Measurements from ENCODE around the gene MCHR2.

Gene MCHR2

DNA sequence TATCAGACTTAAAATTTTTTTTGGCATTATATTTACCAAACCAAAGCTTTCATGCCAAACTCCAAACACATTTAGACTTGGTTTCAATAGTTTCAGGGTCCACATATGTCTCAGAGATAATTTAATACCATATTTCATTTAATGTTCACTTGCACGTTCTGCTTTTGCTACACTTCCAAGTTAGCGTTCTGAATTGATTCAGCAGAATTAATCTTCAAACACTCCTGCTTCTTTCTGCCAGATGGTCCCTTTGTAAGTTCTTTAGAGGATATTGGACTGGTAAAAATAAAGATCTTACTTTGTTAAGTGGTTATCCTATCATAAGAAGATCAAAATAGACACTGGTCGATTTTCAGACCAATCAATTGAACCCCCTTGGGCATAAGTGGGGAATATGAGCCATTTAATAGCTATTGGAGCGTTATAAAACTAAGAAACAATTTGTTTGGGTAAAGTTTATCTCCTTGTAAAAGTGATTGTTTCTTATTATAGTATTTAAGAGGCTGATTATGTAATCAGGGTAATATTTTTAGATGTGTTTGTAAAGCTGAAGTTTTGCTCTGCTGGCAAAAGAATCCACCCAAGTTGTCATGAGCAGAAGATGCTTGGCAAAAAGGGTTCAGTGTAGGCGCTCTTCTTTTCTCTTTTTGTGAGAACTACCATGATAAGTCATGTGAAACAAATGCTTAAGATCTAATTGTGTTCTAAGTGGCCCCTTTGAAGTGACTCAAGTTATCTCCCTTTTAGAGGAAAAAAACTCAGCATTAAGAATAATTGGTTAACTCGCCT, 92.2 kb downstream of the MCHR2 start:
- no peak for TF ChIP-seq CTCF (conservative IDR thresholded peaks at IDR 0.05)

DNA sequence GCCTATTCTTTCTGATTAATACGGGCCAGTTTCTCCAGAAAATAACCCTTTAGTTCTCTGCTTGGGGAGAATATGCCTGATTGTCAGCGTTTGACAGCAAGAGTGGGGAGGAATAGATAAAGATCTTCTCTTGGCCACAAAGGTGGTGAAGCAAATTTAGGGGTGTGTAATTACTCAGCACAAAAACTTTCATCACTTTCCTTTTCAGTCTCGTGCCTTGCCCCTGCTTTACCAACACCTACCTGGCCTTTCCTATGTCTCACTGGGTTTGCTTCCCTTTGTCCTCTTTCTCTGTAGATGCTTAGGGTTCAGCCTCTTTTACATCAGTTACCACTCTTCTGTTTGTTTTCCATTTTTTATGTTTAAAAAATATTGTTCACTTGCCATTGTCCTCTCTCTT, 99.2 kb downstream of the MCHR2 start:
- H3K27ac ChIP-seq, result no peak overlapping the region
- no peak for TF ChIP-seq CTCF (conservative IDR thresholded peaks at IDR 0.05)

More for the DNA sequence above, 92.2 kb downstream of the MCHR2 start:
- H3K27ac ChIP-seq, result no peak overlapping the region

- no peak overlapping the region for H3K27ac ChIP-seq
- no peak for TF ChIP-seq CTCF (conservative IDR thresholded peaks at IDR 0.05)
Observed at GRCh38 chr6:99887066-99887465, 107.0 kb downstream of the MCHR2 start.

DNA sequence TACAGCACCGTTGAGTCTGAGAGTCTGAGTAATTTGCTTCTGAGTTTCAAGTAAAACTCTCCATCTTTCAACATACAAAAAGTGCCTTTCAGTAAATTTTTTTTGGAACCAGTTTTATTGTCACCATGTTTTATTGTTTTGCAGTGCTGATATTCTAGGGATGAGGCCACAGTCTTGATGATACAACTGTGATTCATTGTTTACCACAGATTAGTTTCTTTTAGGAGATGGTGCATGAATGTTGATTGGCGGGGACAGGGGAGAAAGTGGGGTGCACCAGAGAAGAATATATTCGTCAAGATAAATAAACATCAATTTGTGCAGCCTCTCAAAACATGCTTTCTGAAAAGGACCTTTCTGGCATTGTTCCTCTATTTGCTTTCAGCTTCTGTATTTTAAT, 109.0 kb downstream of the MCHR2 start:
- TF ChIP-seq CTCF (conservative IDR thresholded peaks at IDR 0.05), result no peak
- H3K27ac ChIP-seq, result no peak overlapping the region

- TF ChIP-seq CTCF (conservative IDR thresholded peaks at IDR 0.05), result no peak
Observed at GRCh38 chr6:99882128-99882702, 111.8 kb downstream of the MCHR2 start.

GRCh38 chr6:99879431-99879830, 114.6 kb downstream of the MCHR2 start:
- TF ChIP-seq CTCF (conservative IDR thresholded peaks at IDR 0.05), result no peak
- no peak overlapping the region for H3K27ac ChIP-seq

More at GRCh38 chr6:99882128-99882702, 111.8 kb downstream of the MCHR2 start:
- H3K27ac ChIP-seq, result no peak overlapping the region

- TF ChIP-seq CTCF (conservative IDR thresholded peaks at IDR 0.05), result no peak
- no peak overlapping the region for H3K27ac ChIP-seq
Observed at GRCh38 chr6:99875068-99875467, 119.0 kb downstream of the MCHR2 start.

Measured in VCaP (cell line).